HG03469 (cell line): Measurements from ENCODE around the gene ADCYAP1.

Experiments
- ATAC-seq: cut with Tn5 transposase; IDR thresholded peaks from one replicate; pipeline ENCODE4 v1.9.1; 2021; ENCODE audit warnings: mild to moderate bottlenecking, moderate library complexity, moderate number of reproducible peaks; ENCODE audit not compliant: unreplicated experiment

The ADCYAP1 gene

GRCh38 chr18:908758-909724 is 4.4 kb downstream of the ADCYAP1 start:
- ATAC-seq = no peak

- ATAC-seq = no peak
Observed at GRCh38 chr18:910247-910646, 5.6 kb downstream of the ADCYAP1 start.

DNA sequence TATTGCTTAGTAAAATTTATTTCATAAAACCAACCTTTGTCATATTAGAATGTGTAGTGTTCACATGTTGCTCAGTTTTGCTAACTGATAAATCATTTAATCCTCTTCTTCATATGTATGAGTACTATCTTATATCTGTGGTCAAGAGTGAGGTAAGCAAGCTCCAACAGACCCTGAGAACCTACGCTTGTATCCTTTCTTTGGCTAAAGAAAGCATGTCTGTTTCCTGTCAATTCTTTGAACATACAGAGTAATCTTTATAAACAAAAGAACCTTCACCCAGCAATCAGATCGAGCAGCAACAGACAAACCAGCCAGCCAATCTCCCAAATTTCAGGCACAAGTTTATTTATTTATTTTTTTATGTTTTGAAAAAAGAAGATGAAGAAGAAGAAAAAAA is 6.4 kb downstream of the ADCYAP1 start:
- ATAC-seq = no peak

DNA sequence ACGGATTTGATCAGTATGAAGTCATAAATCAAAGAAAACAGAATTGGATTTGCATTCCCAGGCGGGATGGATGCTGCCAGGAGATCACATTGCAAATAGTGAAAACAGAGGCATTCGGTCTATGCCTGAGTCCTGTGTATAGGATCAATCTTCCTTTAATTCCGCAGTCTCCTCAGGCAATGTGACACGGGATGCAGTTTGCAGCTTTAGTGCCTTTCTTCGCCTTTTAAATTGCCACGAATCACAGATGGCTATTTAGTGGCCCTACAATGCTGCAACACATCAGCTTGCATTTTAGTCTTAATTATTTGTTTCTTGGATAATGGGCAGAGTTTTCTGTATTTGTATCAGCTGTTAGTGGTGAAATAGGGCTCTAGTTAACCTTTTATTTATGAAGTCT is 6.8 kb downstream of the ADCYAP1 start:
- no peak for ATAC-seq

DNA sequence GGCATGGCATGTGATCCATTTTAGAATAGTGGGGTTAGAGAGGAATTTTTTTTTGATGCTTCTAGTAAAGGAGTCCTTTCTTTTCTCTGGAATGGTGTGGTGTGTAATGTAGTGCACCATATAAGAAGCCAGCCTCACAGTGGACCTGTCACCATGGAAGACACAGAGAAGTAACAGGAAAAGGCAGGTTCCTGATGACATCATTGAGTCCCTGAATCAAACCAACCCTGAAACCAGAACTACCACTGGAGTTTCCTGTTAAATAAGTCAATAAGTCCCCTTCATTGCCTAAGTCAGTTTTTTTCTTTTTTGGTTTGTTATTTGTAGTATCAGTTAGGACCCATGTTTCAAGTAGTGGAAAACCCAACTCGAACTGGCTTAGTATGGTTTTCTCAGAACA is 11.9 kb downstream of the ADCYAP1 start:
- ATAC-seq = no peak

GRCh38 chr18:919078-919477 is 14.4 kb downstream of the ADCYAP1 start:
- ATAC-seq = no peak

DNA sequence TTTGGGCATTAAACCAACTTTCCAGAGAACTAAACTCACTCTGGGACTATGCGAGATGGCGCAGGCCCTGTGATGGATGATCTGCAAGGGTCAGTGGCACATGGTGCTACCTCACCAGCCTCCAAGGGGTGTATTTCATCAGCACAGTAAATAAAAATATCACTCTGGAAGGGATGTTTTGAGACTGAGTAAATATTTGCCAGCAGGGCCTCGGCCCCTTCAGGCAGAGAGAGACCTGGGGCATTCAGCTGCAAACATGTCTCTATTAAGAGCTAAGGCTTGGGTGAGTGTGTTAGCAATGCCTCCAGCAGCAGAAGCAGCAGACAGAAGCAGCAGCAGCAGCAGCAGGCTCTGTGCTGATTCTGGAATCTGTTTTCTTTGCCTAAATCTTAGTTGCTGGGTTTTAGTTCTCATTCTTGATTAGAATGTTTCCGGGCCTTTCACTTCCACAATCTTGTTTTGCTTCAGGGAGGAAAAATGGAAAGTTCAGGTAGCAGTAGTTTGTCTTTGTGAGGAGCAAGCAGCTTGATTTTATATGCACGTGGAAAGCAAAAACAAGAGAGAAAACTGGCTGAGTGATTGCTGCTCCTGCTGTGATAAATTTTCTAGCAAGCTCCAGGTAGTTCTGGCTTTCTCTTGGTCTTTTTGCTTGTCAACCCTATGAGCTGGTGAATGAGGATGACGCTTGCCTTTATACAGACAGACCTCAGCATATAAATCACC is 18.6 kb downstream of the ADCYAP1 start:
- no peak for ATAC-seq

- ATAC-seq = no peak
Observed at GRCh38 chr18:924987-925386, 20.3 kb downstream of the ADCYAP1 start.

DNA sequence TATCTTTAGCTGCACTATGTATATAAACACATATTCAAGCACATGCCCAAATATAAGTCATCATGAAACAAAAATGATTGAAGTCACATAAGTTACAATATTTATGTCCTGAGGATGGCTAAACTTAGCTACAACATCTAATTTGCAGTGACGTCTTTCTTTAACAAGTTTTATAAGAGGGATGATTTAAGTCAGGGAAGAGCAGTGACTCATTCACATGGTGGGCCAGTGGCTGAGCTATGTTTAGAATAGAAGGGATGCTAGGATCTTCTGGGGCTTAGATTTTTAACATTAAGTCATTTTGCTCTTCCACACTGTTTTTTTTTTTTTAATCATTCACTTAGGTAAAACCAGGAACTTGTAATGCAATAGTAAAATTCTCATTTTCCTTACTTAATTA is 22.3 kb downstream of the ADCYAP1 start:
- no peak for ATAC-seq

DNA sequence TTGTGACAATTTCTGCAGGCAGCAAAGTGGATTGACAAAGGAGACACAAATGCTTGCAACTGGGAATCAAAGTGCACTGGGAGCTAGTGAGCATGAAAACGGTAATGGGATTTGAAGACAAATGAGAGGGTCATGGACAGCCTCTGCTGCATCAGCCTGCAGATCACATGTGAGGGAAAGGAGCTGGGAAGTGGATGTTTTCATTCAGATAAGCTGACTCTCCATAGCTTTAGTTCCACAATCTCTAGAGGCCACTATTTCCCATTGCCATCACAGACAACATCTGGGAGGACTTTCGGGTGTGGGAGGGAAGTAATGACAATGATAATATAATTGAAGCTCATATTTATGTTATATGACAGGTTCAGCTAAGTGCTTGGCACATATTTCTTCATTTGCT is 28.4 kb downstream of the ADCYAP1 start:
- no peak for ATAC-seq

DNA sequence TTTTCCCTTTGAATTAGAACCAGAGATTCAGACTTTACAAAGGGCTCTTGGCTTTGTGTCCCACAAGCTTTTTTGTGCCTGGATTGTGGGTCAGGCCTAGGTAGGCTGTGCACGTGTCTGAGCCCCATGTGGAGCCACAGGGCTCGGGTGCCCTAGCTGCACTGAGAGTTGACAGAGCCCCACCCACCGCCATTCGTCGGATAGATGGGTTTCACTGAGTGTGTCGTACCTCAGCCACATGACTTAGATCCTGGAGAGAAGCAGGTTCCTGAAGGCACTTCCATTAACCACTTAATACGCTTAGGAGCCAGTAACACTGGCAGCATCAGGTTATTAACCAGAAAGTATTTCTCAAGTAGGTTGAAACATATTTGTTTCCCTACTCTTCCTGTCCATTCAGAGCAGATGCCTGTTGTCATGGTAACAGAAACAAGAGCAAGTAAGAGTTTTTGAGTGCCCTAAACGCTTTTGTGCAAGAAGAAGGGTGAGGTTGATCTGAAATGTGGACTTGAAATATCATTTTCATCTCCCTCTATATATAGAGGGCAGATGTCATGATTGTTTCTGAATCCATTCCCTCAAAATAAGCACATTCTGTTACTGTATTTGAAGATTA is 30.0 kb downstream of the ADCYAP1 start:
- ATAC-seq = no peak

DNA sequence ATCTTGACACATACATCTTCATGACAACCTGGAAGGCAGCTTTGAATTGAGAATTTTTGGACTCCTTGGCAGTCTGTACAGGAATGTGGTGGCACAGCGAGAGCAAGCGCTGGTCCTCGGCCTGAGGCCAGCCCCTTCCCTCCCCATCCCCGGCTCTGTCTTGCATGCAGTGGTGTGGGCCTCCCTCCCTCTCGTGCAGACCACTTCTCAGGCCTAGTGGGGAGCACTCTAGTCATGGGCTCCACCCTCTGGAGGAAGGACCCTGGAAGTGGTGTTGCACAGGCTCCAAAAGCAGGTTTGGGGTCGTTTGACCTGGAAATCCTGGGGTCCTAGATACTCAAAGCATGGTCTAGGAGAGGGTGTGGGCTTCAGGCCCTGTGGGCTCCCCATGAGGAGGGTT is 32.3 kb downstream of the ADCYAP1 start:
- no peak for ATAC-seq

DNA sequence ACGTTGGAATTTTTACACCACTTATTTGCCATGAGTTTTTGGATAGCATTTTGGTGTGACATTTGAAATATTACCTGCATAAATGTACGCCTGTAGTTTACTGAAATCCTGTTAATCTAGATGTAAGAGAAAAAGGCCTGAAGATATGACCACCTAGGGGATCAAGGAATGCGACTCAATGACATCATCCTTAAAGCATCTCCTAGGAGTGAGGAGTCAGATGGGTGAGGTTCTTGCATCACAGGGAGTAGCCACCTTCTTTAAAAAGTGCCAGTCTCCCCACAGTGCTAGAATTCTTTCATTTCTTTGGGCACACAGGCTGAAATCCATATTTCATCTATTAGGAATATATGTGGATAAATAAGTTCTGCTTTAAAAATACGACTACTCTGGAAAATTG is 34.5 kb downstream of the ADCYAP1 start:
- ATAC-seq = no peak

DNA sequence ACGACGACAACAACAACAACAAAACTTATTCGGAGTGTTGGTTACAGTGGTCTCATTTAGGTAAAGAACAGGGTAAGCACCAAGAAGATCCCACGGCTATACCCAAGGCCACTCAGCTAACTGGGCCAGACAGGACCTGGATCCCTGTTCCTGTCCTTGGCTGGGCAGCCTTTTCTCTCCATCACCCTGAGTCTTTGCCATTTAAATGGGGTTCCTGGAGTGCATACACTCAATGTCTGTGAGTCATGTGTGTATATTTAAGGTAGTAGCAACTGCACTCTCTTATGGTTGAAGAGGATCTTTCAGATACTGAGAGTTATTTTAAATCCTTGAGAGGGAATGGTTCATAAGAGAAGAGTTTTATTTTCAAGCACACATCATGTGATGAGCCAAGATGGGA is 35.3 kb downstream of the ADCYAP1 start:
- no peak for ATAC-seq

DNA sequence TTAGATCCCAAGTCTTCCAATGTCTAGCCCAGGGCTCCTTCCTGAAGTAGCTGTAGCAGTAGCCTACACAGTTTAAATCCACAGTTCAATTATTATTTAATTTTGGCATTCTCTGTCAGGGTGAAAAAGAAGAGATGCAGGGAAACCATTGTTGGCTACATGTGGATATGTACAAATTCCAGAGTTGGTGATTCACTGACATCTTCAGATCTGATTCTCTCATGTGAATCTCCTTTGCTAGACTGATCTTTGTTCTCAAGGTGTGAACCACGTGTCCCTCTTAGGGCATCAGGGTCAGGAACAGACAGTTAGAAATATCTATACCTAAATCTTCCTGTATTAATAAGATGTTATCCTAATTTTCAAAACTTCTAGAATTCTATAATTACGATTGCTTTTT is 36.7 kb downstream of the ADCYAP1 start:
- ATAC-seq = no peak

GRCh38 chr18:944440-944839 is 39.8 kb downstream of the ADCYAP1 start:
- no peak for ATAC-seq

DNA sequence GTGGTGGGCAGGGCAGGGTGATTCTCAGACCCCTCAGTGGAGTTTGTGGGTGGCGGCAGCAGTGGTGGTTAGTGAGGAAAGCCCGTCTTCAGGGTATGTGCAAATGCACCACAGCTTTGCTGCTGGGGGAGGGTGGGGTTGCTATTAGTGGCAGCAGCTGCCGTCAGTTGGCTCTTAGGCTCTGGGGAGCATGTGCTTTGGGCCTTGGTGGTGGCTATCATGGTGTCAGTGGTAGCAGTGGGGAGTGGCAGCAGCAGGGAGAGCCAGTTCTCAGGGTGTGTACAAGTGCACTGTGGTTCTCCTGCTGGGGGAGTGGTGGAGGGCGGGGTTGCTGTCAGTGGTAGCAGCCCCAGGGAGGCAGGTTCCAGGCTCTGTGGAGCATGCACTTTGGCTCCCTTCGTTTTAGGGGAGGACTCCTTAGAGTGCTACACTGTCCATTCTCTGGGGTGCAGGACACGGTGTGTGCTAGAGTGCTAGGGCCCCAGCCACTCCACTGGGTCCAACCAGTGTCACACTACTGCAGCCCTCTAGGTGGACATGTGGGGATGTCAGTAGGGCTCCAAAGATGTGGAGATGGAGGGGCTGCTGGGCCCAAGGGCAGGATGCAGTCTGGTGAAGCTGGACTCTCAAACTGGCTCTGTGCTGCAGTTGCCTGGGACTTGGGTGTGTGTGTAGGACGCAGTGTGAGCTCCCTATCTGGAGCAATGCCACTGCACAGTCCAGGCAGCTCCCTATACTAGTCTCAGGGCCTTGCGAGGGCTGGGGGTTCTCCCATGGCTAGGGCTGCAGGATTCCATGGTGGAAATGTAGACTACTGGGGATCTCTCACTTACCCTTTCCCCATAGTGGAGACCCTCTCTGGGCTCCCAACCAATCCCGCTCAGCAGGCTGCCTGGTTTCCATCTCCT is 45.3 kb downstream of the ADCYAP1 start:
- ATAC-seq = no peak

GRCh38 chr18:950882-951495 is 46.3 kb downstream of the ADCYAP1 start:
- no peak for ATAC-seq

GRCh38 chr18:955384-956066 is 50.9 kb downstream of the ADCYAP1 start:
- no peak for ATAC-seq

- ATAC-seq = no peak
Observed at GRCh38 chr18:957829-958228, 53.2 kb downstream of the ADCYAP1 start.
